T1000 (cell line): ENCODE results near the gene LPP.
"Not testable (repeated sequence)": the region's sequence is repeated elsewhere in the genome, so short reads cannot be mapped to it uniquely, and the experiment has no call there.

Source experiments
- DNase-seq: peaks from one replicate; lab custom pipeline; 2025; ENCODE audit warnings: mixed read lengths; lab: John Stamatoyannopoulos, UW

LPP gene

DNA sequence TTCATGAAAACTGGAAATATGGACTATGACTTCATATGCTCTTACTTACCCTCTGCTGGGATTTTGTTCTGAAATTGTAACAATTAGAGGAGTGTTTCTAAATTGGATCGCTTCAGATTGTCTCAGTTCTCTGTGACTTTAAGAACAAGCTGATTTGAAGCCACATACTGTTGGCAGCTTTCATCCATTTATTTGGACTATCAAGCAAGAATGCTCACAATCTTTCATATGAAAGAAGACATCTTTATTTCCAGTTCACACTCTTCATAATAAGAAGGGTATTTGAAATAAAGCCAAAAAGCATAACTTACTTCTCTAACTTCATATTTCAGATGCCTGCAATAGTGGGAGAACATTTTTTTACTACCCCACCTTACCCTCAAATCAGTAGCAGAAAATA, 526.2 kb downstream of the LPP start:
- no peak for DNase-seq

DNA sequence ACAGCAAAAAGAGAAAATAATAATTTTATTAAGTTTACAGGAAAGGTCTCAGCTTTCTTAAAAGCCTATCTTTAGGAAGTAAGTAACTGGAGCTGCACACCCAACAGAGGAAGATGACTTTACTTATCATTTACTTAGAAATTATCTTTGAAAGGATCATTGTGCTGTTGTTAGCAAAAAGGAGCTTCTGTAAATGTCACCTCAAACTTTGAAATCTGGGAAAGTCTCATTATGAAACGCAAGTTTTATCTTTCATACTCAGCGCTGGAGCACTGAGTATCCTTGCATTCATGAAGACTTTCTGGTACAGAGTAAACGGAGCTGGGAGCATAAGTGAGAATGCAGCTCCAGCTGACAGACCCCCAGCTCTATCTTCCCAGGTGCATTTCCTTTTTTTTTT, 526.6 kb downstream of the LPP start:
- DNase-seq = no peak

DNA sequence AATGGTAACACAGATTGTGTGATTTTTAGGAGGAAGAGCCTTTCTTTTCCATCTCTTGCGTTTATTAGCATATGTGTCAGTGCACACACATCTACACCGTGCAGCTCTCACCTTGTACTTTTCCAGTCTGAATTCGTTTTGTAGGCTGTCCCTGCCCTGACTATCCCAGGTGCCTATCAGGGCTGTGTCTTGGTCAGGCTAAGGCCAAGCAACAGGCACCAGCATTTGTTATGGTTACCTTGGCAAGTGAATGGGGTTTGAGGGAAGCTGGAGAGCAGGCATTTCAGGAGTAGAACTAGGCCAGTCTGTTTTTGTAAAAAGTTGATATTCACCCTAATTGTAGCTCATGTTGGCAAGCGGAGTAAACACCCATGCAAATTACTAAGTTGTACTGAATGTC, 528.4 kb downstream of the LPP start:
- DNase-seq = no peak

DNA sequence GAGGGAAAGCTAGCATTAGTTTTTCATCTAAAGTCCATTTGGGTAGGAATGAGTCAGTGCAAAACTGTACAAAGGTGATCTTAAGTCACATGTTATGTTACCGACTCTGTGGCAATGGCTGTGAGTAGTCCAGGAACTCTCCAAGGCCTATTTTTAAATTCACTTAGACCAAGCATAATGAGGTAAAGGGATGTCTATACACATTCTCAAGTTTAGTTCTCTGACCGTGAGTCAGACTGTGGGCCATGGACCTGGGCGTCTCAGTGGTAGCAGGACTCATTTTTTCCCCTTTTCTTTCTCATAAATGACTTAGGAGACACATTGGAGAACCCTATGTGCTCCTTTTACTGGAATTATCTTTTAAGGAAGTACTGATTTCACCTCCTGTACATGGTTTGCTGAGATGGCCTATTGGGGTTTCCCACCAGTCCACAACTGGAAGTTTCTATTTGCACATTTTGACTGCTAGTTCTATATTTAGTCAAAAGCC, 529.1 kb downstream of the LPP start:
- DNase-seq = no peak

DNA sequence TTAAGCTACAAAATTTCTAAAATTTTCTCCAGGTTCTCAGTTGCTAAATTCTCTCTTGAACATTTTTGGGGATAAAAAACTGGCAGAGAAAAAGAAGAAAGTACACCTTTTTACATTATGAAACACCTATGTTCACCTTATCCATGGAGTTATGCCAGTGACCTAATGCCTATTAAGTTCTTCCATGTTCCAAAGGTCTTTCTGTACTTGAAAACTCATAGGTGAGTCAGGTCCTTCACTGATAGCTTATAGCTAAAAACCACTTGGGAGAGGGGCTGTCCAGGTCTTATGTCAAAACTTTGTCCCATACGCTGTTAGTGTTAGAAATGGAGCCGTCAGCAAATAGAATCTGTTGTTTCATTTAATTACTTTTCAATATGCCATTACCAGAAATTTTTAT, 530.3 kb downstream of the LPP start:
- DNase-seq = no peak

DNA sequence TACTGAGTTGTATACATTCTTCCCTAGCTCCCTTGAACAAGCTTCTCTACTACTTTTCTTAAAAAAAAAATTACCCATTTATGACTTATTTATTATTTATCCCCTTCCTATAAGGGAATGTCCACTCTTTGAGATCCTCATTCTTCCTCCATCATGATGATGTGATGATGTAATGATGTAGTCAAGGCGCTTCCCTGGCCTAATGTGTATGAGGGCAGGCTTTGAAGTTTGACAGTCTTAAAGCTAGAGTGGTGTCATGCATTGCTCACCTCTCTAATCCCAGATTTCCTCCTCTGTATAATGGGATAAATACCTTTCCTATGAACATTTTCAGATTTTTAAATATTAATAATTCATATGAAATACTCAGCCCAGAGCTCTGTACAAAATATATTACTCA, 531.8 kb downstream of the LPP start:
- DNase-seq = no peak

DNA sequence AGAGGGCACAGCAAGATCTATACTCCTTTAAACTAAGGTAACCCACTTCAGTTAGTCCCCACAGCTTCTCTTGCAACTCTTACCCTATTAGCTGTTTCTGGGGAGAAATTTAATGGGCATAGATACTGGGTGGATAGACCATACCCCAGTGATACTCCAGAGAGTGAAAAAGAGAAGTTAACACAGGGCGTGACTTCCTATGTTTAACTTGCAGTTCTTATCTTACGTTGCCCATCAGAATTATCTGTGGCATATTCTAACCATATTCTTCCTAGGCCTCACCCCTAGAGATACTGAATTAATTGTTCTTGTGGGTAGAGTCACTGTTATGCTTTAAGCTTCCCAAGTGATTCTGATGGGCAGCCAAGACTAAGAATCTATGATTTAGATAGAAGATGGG, 532.4 kb downstream of the LPP start:
- DNase-seq = no peak

DNA sequence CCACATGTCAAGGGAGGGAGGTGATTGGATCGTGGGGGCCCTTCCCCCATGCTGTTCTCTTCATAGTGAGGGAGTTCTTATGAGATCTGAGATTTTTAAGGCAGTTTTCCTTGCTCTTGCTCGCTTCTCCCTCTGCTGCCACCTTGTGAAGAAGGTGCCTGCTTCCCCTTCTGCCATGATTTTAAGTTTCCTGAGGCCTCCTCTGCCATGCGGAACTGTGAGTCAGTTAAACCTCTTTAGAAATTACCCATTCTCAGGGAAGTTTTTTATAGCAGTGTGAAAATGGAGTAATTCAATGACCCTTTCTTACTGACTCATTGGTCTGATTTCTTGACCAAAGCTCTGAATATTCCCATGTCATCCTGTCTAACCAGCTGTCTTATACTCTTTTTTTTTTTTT, 533.4 kb downstream of the LPP start:
- DNase-seq = peak; percentile 9

DNA sequence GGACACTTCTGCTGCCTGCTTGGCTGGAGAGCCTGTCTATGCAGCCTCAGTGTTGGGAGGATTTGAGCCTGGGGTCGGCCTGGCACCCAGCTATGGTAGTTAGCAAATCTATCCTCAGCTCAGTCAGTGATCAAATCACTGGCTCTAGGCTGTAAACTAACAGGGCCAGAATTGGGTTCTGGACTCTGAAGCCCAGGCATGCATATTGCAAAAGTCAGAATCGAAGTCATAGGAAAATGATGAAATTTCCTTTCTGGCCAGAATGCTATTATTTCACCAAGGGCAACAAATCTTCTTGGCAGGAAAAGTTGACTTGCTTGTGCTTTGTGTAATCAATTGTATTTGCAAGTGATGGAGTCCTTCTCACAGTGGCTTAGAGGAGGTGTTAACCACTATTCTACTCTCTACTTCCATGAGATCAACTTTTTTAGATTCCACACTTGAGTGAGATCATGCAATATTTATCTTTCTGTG, 535.2 kb downstream of the LPP start:
- DNase-seq = no peak

DNA sequence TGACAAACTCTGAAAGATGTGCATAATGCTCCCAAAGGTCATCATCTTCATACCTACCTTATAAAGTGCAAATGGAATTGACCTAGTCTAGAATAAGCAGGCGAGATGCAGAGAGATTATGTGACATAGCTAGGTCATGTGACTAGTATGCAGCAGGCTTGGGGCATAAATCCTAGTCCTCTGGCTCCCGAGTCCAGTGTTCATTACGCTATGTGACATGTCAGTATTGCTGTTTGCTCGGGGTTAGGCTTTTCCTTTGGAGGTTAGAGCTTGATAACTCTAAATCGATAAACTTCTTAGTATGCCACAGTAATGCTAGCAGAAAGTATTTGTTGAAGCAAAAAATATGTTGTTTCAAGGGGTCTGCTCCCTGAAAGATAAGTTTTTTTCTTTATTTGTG, 536.1 kb downstream of the LPP start:
- no peak for DNase-seq

DNA sequence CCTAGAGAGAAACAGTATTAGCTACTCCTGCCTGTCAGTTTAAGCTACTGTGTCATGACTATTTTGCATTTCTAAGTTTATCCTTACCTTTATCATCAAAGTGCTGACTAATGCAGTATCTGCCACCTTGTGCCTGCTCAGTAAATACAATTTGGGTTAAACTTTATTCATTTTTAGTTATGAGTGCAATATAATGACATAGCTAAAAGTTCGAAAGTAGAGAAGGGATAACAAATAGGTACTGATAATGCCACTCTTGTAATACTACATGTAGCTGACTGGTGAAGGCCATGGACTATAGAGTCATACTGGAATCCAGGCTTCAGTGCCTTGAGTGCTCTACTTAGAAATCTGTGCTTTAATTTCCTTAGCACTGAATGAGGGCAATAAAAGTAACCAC, 537.0 kb downstream of the LPP start:
- no peak for DNase-seq

DNA sequence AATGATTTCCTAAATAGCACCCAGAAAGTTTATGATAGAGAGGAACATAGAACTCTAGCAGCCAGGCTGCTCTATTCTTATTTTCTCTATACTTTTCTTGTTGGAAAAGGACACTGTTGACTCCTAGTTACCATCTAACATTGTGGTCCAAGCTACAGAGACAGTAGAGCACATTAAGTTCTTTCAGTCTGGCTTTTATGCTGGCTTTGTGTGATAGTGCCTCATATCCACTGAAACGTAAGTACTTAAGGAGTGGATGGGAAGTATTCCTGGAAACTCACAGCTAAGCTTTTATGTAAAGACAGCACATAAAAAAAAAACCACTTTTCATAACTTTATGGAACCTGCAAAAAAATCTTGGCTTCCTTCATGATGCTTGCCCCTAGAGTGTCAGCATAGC, 537.7 kb downstream of the LPP start:
- no peak for DNase-seq

DNA sequence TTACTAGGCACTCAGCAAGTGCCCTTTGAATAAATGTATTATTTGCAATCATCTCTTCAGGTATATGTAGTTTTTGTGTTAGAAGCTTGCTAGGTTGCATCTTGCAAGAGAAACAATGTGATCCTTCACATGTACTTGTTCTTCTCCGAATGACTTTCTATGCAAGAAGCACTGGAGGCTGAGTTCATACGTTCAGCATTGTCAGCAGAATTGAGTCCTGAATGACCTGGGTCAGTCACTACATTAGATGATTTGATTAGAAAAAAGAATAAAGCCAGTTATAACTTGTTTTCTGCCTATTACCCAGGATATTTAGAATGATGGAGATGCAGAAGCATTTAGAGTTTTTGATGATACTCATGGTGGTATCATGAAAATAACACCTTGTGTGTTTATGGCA, 538.7 kb downstream of the LPP start:
- no peak for DNase-seq

DNA sequence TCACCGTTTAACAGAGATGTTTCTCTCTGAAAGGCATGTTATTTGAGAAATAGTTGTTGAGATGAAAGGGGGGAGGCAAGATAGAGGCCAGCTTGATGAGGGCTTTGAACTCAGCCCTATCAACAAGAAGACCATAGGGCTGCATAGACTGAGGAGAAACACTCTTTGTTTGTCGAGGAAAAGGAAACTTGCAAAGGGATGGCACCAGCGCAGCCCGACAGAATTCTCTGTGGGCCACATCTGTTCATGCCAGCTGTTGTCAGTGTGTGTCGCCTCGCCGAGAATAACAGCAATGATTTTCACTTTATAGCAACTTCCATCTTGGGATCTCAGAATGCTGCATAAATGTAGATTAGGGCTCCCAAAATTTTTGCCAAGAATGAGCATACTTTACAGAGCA, 539.5 kb downstream of the LPP start:
- no peak for DNase-seq

DNA sequence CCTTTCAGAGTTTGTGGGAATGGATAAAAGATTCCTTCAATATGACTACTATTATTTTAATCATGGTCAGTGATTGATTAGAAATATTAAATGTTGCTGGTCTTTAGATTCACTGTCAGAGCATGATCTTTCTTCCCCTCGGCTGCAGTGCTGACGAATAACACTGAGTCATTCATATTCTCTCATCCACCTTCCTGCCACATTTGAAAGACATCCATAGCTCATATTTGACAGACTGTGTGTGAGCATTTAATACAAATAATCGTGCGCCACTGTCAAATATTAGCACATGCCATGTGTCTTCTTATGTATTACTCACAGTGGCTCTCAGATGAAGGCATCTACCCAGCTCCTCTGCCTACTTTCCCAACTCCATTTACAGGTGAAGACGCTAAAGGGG, 541.3 kb downstream of the LPP start:
- DNase-seq = no peak

DNA sequence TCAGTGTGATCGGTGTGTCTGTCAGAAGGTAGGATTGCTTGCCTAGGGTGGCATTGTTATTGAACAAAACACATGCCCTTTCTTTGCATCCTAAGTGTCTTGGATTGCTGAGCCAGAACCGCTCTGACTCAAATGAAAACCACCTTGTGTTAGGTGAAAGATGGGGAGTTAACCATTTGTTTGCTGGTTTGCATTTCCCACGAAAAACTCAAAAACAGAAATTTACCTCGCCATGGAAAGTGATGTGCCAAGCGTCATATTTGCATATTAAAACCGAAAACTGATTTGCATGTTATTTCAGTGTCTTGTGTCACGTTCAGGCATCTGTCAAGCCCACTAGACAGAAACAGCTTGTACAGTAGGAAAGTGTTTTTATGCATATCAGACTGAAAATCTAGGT, 543.2 kb downstream of the LPP start:
- DNase-seq = no peak

DNA sequence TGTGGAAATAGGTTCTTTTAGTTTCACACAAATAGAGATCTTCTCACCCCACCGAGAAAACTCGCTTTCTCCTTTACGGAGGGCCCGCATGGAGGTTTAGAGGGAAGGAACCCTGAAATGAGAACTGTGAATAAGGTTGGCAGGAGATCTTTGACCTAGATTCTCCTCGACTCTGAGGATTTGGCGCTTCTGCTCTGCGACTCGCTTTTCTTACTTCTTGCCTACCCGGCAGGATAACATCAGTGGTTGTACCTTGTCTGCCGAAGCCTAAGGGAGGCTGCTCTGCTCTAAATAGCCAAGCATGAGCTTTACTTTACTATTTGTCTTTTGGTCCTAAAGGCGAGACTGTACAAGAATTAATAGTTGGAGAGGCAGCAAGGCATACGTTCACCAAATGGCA, 544.5 kb downstream of the LPP start:
- no peak for DNase-seq

DNA sequence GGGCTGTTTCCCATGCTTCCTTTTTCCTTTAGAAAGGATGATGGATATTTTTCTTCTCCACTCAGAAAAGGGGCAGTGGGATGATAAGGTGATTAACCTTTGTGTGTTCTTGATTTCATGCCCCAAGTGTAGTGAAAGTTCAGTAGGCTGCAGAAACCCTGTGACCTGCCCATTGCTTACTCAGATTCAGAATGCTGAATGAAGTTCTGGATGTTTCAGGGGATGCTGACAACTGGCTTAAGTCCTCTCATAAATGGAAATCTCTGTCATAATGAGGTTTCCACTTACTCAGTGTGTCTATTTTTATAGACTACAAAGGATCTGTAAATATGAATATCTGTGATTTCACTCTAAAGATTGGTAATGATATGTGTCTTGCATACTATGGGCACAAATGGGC, 546.5 kb downstream of the LPP start:
- DNase-seq = no peak

DNA sequence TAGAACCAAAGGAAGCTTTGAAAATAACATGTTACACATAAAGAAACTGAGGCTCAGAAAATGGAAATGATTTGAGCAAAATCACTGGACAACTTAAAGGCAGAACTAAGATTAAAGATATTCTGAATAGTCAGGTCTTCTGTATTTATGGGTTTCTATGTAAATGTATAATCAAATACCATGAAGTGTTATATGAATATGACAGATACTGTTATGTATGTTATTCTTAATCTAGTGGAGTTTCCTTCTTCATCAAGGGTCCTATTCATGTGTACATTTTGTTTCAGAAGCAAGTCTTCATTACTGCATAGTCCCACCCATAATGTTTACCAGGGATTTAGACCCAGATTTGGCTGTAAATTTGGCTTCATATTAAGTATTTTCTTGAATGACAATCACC, 547.0 kb downstream of the LPP start:
- no peak for DNase-seq

DNA sequence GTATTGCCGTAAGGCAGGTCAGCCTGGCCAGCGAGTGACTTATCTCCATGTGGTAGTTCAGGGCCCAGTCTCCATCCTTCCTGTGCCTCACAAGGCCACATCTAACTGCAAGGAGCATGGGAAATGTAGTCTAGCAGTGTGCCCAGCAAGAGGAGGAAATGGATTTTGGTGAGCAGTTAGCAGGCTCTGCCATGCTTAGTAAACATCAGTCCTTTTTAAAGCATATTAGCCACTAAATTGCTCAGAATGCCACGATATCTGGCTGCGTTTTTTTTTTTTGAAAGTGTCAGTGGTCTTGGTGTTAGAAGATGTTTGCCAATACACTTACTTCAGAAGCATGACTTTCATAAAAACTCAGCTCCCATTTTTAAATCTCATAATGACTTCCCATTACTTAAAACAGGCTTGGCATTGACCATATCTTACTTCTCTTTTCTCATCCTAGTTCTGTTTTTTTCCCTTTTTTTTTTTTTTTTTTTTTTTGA, 547.6 kb downstream of the LPP start:
- no peak for DNase-seq

DNA sequence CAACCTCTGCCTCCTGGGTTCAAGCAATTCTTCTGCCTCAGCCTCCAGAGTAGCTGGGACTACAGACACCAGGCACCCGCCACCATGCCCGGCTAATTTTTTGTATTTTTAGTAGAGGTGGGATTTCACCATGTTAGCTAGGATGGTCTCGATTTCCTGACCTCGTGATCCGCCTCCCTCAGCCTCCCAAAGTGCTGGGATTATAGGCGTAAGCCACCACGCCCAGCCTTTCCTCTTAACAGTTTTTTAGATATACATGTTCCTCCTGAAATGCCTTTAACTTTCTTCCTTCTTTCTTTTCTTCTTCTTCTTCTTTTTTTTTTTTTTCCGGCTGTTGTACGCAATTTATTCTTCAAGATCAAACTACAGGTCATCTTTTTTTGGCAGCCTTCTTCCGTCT, 548.1 kb downstream of the LPP start:
- DNase-seq = not testable (repeated sequence)

DNA sequence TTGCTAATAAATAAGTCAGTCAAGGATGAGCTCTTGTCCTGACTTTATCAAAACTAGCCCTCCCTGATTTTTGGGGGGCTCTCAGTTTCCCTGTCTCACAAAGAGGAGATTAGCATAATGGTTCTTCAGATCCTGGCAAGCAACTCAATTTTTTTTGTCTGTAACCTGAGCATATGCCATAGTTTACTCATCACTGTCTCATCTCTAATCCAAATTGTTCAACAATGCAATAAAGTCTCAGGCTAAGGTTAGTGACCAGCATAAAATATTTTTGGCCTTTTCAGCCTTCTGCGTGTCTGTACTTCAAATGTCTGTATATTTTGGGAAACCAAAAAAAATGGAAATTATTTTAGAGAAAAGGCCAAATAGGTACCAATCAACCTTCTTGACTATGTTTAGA, 552.2 kb downstream of the LPP start:
- DNase-seq = no peak

DNA sequence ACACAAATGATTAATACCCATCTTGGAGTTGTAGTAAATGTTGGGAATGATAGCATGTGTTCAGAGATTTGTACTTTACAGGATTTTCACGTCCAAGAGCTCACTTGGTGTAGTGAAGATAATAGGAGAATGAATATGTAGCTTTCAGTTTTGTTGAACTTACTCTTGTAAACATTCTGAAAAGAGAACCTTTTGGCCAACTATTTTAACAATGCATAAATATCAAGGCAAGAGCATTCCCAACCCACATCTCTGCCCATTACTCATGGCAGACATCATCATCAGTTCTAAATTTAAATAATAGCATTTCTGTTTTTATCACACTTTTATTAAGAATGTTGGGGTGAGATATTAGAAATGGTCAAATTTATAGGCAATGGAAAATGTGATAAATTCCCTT, 552.6 kb downstream of the LPP start:
- DNase-seq = no peak

DNA sequence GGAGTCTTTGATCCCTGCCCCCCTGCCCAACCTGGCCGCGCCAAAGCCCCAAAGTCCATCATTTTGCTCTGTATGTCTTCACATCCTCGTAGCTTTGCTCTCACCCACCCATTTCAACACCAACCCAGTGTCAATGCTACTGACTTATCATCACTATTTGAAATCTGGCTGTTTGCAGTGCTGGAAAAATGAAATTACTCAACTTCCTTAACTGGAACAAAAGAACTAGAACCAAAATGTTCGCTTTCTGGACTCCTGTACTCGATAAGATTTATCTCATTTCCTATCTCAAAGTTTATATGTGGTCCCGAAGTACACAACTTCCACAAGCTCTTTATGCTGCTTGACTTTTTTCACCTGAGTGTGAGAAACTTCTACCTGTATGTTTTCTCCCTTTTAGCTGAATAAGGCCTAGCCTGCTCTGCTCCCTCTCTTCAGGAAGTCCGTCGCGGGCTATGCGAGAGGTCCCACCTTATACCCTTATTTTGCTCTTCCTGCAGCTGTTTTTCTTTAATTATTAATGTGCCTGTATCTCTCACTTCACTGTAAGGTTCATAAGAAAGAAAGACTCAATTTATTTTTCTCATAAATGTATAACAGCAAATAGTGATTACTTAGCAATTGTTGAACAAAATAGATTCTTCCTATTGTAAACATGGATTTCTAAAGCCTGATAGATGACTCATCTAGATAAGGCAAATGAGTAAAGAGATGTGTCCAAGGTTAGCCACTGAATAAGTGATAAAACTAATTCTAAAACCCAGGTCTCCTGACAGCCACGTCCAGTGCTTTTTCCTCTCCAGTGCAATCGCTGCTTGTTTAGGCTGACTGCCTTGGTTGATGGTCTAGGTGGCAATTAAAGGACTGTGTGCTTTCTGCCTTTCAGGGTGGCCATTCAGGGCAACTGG, 553.7 kb downstream of the LPP start:
- DNase-seq = no peak
